Chondrocyte (in vitro differentiated cells): ENCODE results near the gene MTA2. TPM values are rescaled to one million over a fixed set of nuclear protein-coding genes. Genes with fewer than 3 reads are reported as not detected.
"Not testable (repeated sequence)": the region's sequence is repeated elsewhere in the genome, so short reads cannot be mapped to it uniquely, and the experiment has no call there.

Experiments used
- DNase-seq: peaks from one replicate; pipeline ENCODE4 v3.0.0; 2021; ENCODE audit warnings: mixed read lengths, low spot score
- H3K27ac Mint-ChIP-seq: one replicate; pipeline ENCODE4 v1.8.0; 2021; ENCODE audit warnings: mild to moderate bottlenecking, moderate library complexity, mixed read lengths; ENCODE audit not compliant: unreplicated experiment
- H3K27me3 Mint-ChIP-seq: 2 replicates; pipeline ENCODE4 v1.8.0; 2021; ENCODE audit warnings: low read depth, mixed read lengths
- H3K36me3 Mint-ChIP-seq: 2 replicates; pipeline ENCODE4 v1.8.0; 2021; ENCODE audit warnings: low read depth, mixed read lengths
- H3K4me1 Mint-ChIP-seq: 2 replicates; pipeline ENCODE4 v1.8.0; 2021; ENCODE audit warnings: low read depth, mild to moderate bottlenecking, mixed read lengths
- H3K4me3 Mint-ChIP-seq: one replicate; pipeline ENCODE4 v1.8.0; 2021; ENCODE audit warnings: mild to moderate bottlenecking, moderate library complexity, mixed read lengths; ENCODE audit not compliant: unreplicated experiment
- H3K9me3 Mint-ChIP-seq: 2 replicates; pipeline ENCODE4 v1.8.0; 2021; ENCODE audit warnings: low read depth, mixed read lengths
- CTCF ChIP-seq: fragments of 200-600 bp; sonication (generic); IDR thresholded peaks from 2 replicates; pipeline ENCODE4 v1.5.0; 2021; ENCODE audit warnings: antibody characterized with exemption, mild to moderate bottlenecking, moderate library complexity
- long read RNA-seq: library from polyadenylated mRNA; stranded (forward); transcript quantifications from one replicate; pipeline ENCODE4 v2.0.0, GENCODE V29; 2021
- total RNA-seq: library from RNA; stranded (reverse); gene quantifications from 3 replicates; pipeline ENCODE4 v1.2.1, GENCODE V29; 2021

The MTA2 gene
- total RNA-seq: 81.7 to 89.3 TPM (median 83.0 TPM) in 3 replicates
- long read RNA-seq, transcript MTA2-201 (18 exons, 3,058 nt): major isoform, 18 of 25 reads
- long read RNA-seq, partial matches to known transcripts: 2 of 25 reads
- long read RNA-seq, other reads (novel, unspliced or antisense): 5 of 25 reads

- H3K9me3 Mint-ChIP-seq: no peaks in the 10 kb centered on the region
- peak within 1 kb of the TSS; percentile 81 for H3K27ac Mint-ChIP-seq
- H3K4me1 Mint-ChIP-seq: peaks cover 40% of the 10 kb centered on the region
These were observed at the start of gene MTA2 for GRCh38 chr11:62601372-62602140. MTA2 (minus strand) TSS chr11:62601865; CDS start chr11:62601450, 415 bp downstream.

GRCh38 chr11:62650283-62650682 lies 48.6 kb upstream of the MTA2 start:
- not testable (repeated sequence) for H3K4me3 Mint-ChIP-seq, H3K9me3 Mint-ChIP-seq, H3K36me3 Mint-ChIP-seq, DNase-seq, H3K27me3 Mint-ChIP-seq, H3K27ac Mint-ChIP-seq
- H3K4me1 Mint-ChIP-seq: peaks cover 26% of the 10 kb centered on the region

More at GRCh38 chr11:62601372-62602140, at the start of gene MTA2:
- Mint-ChIP-seq H3K4me3 (peak within 1 kb of the TSS; percentile 80), H3K27me3 (no peaks in the 10 kb centered on the region), H3K36me3 (peaks cover 19% of the 10 kb centered on the region)
- peak; percentile 3 for TF ChIP-seq CTCF
- DNase-seq: peak; percentile 99

GRCh38 chr11:62649486-62649885 lies 47.8 kb upstream of the MTA2 start:
- H3K36me3 Mint-ChIP-seq: peaks cover 5% of the 10 kb centered on the region
- no peak for DNase-seq
- H3K27ac Mint-ChIP-seq: no peak overlapping the region
- H3K27me3 Mint-ChIP-seq: no peaks in the 10 kb centered on the region
- TF ChIP-seq CTCF: no peak
- no peak overlapping the region for H3K4me3 Mint-ChIP-seq
- H3K4me1 Mint-ChIP-seq: peaks cover 32% of the 10 kb centered on the region
- H3K9me3 Mint-ChIP-seq: no peaks in the 10 kb centered on the region

- Mint-ChIP-seq H3K4me1 (peaks cover 32% of the 10 kb centered on the region), H3K27me3 (no peaks in the 10 kb centered on the region), H3K9me3 (no peaks in the 10 kb centered on the region), H3K27ac (no peak overlapping the region), H3K36me3 (peaks cover 5% of the 10 kb centered on the region), H3K4me3 (no peak overlapping the region)
- no peak for TF ChIP-seq CTCF
- DNase-seq: no peak
These were observed 47.3 kb upstream of the MTA2 start for GRCh38 chr11:62648967-62649364.

- no peak overlapping the region for H3K4me3 Mint-ChIP-seq
- no peaks in the 10 kb centered on the region for H3K9me3 Mint-ChIP-seq
- no peaks in the 10 kb centered on the region for H3K27me3 Mint-ChIP-seq
- peaks cover 5% of the 10 kb centered on the region for H3K36me3 Mint-ChIP-seq
- peaks cover 28% of the 10 kb centered on the region for H3K4me1 Mint-ChIP-seq
- TF ChIP-seq CTCF: no peak
- DNase-seq: no peak
- peak overlapping the region; percentile 2 for H3K27ac Mint-ChIP-seq
These were observed 46.7 kb upstream of the MTA2 start for GRCh38 chr11:62648185-62648966.
